Heart right ventricle (tissue), 16 donors: ENCODE results near the gene PHOSPHO1. TPM values are rescaled to one million over a fixed set of nuclear protein-coding genes. Genes with fewer than 3 reads are reported as not detected.

ENCODE experiments used
- ATAC-seq, 8 donors: fragments of 200-7000 bp; cut with Tn5 transposase; one replicate each; pipeline ENCODE4 v1.9.1; 2020; ENCODE audit warnings: mild to moderate bottlenecking in 8 of 8, moderate library complexity in 8 of 8, moderate number of reproducible peaks in 1 of 8
- DNase-seq, 2 donors: peaks; one replicate each; pipeline ENCODE4 v3.0.0-alpha.2; 2020
- H3K27ac ChIP-seq, 10 donors: fragments of 200-600 bp; sonication (generic) in 2 of 10; one replicate each; pipeline versions ENCODE4 v1.5.0 to v1.8.0; 2020 to 2022; ENCODE audit warnings: mild to moderate bottlenecking in 3 of 10
- H3K27me3 ChIP-seq, 7 donors: fragments of 200-600 bp; one replicate each; pipeline ENCODE4 v1.8.0; 2021 to 2022; ENCODE audit warnings: mild to moderate bottlenecking in 2 of 7
- H3K36me3 ChIP-seq, 9 donors: fragments of 200-600 bp; sonication (generic) in 1 of 9; one replicate each; pipeline versions ENCODE4 v1.5.0 to v1.8.0; 2020 to 2022; ENCODE audit warnings: mild to moderate bottlenecking in 2 of 9
- H3K4me1 ChIP-seq, 9 donors: fragments of 200-600 bp; sonication (generic) in 1 of 9; one replicate each; pipeline versions ENCODE4 v1.5.0 to v1.8.0; 2020 to 2022; ENCODE audit warnings: mild to moderate bottlenecking in 4 of 9
- H3K4me3 ChIP-seq, 10 donors: fragments of 200-600 bp; sonication (generic) in 2 of 10; one replicate each; pipeline versions ENCODE4 v1.5.0 to v1.8.0; 2020 to 2022; ENCODE audit warnings: mild to moderate bottlenecking in 7 of 10, moderate library complexity in 2 of 10
- H3K9me3 ChIP-seq, 11 donors: fragments of 200-600 bp in 10 of 11; sonication (generic) in 2 of 11; one replicate each; pipeline versions ENCODE4 v1.5.0 to v1.8.0; 2013 to 2022; ENCODE audit warnings: mild to moderate bottlenecking in 2 of 11, control low read depth in 1 of 11, moderate library complexity in 1 of 11
- WGBS, 2 donors: extraction: QIAGEN DNeasy Blood & Tissue Kit; methylation state at CpG; one replicate each; pipeline ENCODE4 v1.1.7; 2013; ENCODE audit warnings: inconsistent platforms in 1 of 2; 5-methylcytosine and 5-hydroxymethylcytosine counted together
- intact Hi-C, 10 donors: fragments of 100-400 bp; cut with DNase I; formaldehyde crosslinking; loops; one replicate each; pipeline versions ENCODE4 v1.11.1 to v1.14.2; 2022
- polyA plus RNA-seq, 2 donors: library from polyadenylated mRNA; stranded (reverse); fragments of 200-250 nt; gene quantifications; one replicate each; pipeline ENCODE4 v1.2.3, GENCODE V29; 2013
- total RNA-seq, 10 donors: library from RNA; stranded (reverse); fragmentation: NEBNext Ultra II Directional in 3 of 10; extraction: Animal tissue kit (Norgen Biotek cat#: 25700) in 3 of 10; gene quantifications; one replicate each; pipeline versions ENCODE4 v1.2.1 to v1.2.4, GENCODE V29; 2021 to 2023
- TF ChIP-seq, protein P1 (sequence below), 9 donors: fragments of 200-600 bp; sonication (generic) in 2 of 9; IDR thresholded peaks; one replicate each; pipeline versions ENCODE4 v1.5.0 to v1.8.0; 2021 to 2022; ENCODE audit warnings: antibody characterized with exemption in 9 of 9, mild to moderate bottlenecking in 5 of 9, moderate library complexity in 1 of 9
- donor health status: Arrhythmogenic right ventricular cardiomyopathy.
- donor health status: ischemic (EF 13 %, LVEDD 7.1; RV severe dilation, severe dysfunction).
- donor health status: healthy with polysubstance abuse.
- donor health status: DM: no; HTN: yes; CAD: no.
- donor health status: DM: no; HTN: no; CAD: no.
- donor health status: ischemic (EF 25% LVEDD 6.9; RV normal size, moderate dysfunction).
- donor health status: ischemic (EF 25% LVEDD 5.7; RV mildly dilated, moderate dysfunction).
- donor health status: healthy.
- donor health status: DM: yes; HTN: yes; CAD: no.
- donor health status: Ischemic cardiomyopathy.
- donor health status: ischemic (EF 35%, LVEDD 5.7; RV mildly dilated, moderate dysfunction).
- donor health status: nonischemic (EF 11% LVEDD 7.7; RV severe dilation, severe dysfunction).
- donor health status: DM: yes; HTN: yes; CAD: no.
- donor health status: PGD.
- donor health status: ischemic (EF 29% LVEDD 5.4; RV normal size, mild dysfunction).
- donor health status: nonischemic (EF 23%, LVEDD 6.1; RV moderate dilation, normal function).

PHOSPHO1 gene
- total and polyA plus RNA-seq, 12 donors: 0.14 to 1.9 (median 0.52) TPM

DNA sequence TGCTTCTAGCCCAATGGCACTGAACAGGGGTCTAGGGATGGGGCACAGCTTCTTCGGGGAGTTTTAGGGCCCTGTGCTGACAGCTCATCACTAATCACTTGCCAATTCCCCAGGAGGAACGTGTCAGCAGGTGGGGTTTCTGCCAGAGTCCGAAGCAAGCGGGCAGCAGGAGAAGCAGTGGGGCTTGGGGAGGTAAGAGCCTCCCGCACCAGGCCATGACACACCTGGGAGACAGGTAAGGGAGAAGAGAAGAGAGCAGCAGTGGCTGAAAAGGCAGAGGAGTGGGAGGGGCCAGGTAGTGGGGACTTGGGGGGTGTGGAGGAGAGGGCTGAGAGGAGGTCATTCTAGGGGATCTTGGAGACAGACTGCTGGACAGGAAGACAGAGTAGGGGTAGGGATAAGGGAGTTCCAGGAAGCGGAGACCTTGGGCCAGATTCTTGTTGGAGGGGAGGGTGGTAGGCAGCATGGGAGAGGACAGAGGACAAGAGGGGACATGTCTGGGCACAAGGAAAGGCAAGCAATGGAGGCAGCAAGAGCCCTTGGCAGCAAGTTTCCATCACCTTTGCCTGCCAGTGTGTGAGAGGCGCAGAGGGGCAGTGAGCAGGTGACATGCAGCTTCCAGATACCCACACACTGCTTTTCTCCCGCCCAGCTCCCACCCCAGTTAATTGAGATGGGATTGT is 4.9 kb downstream of the PHOSPHO1 start:
- intact Hi-C loops: loop anchor here in 9 of 10 donors (2.0 to 10.0 kb wide), 8 partner anchors 33 to 169 kb away; no protein-coding TSS in a partner anchor
- Histone ChIP-seq H3K4me3 (no peak overlapping the region), H3K27me3 (peaks cover 0 to 60% (median 41%) of the 10 kb centered on the region in 7 donors), H3K27ac (no peak overlapping the region), H3K4me1 (peaks cover 2 to 48% (median 36%) of the 10 kb centered on the region in 9 donors), H3K9me3 (no peaks in the 10 kb centered on the region), H3K36me3 (peaks cover 0 to 15% (median 0%) of the 10 kb centered on the region in 9 donors)
- TF ChIP-seq, protein P1, sequence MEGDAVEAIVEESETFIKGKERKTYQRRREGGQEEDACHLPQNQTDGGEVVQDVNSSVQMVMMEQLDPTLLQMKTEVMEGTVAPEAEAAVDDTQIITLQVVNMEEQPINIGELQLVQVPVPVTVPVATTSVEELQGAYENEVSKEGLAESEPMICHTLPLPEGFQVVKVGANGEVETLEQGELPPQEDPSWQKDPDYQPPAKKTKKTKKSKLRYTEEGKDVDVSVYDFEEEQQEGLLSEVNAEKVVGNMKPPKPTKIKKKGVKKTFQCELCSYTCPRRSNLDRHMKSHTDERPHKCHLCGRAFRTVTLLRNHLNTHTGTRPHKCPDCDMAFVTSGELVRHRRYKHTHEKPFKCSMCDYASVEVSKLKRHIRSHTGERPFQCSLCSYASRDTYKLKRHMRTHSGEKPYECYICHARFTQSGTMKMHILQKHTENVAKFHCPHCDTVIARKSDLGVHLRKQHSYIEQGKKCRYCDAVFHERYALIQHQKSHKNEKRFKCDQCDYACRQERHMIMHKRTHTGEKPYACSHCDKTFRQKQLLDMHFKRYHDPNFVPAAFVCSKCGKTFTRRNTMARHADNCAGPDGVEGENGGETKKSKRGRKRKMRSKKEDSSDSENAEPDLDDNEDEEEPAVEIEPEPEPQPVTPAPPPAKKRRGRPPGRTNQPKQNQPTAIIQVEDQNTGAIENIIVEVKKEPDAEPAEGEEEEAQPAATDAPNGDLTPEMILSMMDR (IDR thresholded peaks at IDR 0.05): no peak
- WGBS, 2 donors: 75 to 79% methylated on average over 8 of the region's 8 CpGs
- DNase-seq (no peak), ATAC-seq (no peak)

- no peak for DNase-seq
- H3K27me3 ChIP-seq: peaks cover 0 to 66% (median 48%) of the 10 kb centered on the region in 7 donors
- intact Hi-C loops: loop anchor here (5.0 to 10.0 kb wide), 7 partner anchors 33 to 170 kb away; no protein-coding TSS in a partner anchor
- WGBS, 2 donors: 9 to 20% methylated on average over 11 of the region's 11 CpGs
- H3K27ac ChIP-seq: peak overlapping the region in 1 of 10 donors; percentile 20
- H3K9me3 ChIP-seq: no peaks in the 10 kb centered on the region
- peaks cover 0 to 15% (median 0%) of the 10 kb centered on the region in 9 donors for H3K36me3 ChIP-seq
- H3K4me1 ChIP-seq: peaks cover 2 to 43% (median 32%) of the 10 kb centered on the region in 9 donors
- ATAC-seq: peak in 2 of 8 donors; percentile 5 to 8
- TF ChIP-seq, protein P1 (IDR thresholded peaks at IDR 0.05): no peak
- peak overlapping the region in 8 of 10 donors; percentile 6 to 41 (median 36) for H3K4me3 ChIP-seq
These were observed 5.6 kb downstream of the PHOSPHO1 start for GRCh38 chr17:49224997-49225337.

- Histone ChIP-seq H3K4me1 (peaks cover 2 to 41% (median 27%) of the 10 kb centered on the region in 9 donors), H3K36me3 (peaks cover 0 to 15% (median 0%) of the 10 kb centered on the region in 9 donors), H3K9me3 (no peaks in the 10 kb centered on the region), H3K27ac (peak overlapping the region in 1 of 10 donors; percentile 20), H3K4me3 (peak overlapping the region in 9 of 10 donors; percentile 6 to 41 (median 34)), H3K27me3 (peaks cover 0 to 72% (median 51%) of the 10 kb centered on the region in 7 donors)
- peak in 1 of 2 donors; percentile 34 for DNase-seq
- intact Hi-C loops: loop anchor here in 7 of 10 donors (5.0 to 10.0 kb wide), 6 partner anchors 42 to 170 kb away; no protein-coding TSS in a partner anchor
- WGBS, 2 donors: 1 to 2% methylated on average over 95 of the region's 95 CpGs
- peak in 7 of 8 donors; percentile 11 to 32 (median 21) for ATAC-seq
- TF ChIP-seq, protein P1 (IDR thresholded peaks at IDR 0.05): no peak
These were observed 6.2 kb downstream of the PHOSPHO1 start for GRCh38 chr17:49224198-49224996.
